ENCODE data around the gene ABL1.

DNA sequence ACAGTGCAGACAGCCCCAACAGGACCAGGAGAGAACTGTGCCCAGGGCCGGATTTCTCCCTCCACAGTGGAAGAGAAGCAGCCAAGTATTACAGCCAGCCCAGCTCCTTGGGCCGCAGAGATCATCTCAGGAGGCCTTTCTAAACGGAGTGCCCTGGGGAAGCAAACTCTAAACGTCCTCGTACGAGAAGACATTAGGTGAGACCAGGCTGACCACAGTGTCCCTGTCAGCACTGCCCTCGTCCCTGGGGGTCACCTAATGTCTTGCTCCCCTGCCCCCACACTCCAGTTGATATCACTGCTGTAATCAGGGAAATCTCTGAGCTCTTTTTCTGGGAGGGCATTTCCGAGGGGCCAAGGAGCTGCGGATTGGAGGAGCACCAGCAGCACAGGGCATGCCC lies 55.1 kb downstream of the ABL1 start:
- no peak for TF ChIP-seq POLR2AphosphoS5 (IDR thresholded peaks at IDR 0.05; ENCODE audit: low read depth, low read length)
- TF ChIP-seq, protein P1, sequence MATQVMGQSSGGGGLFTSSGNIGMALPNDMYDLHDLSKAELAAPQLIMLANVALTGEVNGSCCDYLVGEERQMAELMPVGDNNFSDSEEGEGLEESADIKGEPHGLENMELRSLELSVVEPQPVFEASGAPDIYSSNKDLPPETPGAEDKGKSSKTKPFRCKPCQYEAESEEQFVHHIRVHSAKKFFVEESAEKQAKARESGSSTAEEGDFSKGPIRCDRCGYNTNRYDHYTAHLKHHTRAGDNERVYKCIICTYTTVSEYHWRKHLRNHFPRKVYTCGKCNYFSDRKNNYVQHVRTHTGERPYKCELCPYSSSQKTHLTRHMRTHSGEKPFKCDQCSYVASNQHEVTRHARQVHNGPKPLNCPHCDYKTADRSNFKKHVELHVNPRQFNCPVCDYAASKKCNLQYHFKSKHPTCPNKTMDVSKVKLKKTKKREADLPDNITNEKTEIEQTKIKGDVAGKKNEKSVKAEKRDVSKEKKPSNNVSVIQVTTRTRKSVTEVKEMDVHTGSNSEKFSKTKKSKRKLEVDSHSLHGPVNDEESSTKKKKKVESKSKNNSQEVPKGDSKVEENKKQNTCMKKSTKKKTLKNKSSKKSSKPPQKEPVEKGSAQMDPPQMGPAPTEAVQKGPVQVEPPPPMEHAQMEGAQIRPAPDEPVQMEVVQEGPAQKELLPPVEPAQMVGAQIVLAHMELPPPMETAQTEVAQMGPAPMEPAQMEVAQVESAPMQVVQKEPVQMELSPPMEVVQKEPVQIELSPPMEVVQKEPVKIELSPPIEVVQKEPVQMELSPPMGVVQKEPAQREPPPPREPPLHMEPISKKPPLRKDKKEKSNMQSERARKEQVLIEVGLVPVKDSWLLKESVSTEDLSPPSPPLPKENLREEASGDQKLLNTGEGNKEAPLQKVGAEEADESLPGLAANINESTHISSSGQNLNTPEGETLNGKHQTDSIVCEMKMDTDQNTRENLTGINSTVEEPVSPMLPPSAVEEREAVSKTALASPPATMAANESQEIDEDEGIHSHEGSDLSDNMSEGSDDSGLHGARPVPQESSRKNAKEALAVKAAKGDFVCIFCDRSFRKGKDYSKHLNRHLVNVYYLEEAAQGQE (IDR thresholded peaks at IDR 0.05; ENCODE audit: insufficient read depth in 1 of 2, low read depth in 2 of 2, low read length in 2 of 2), result no peak
- no peak for TF ChIP-seq FOXP2 (optimal IDR thresholded peaks at IDR 0.05; ENCODE audit: borderline replicate concordance, extremely low read depth, extremely low read length, insufficient read depth)

All from PFSK-1 (cell line).